Fibroblast of mammary gland (primary cell): ENCODE results near the gene BABAM1.

Experiments used
- DNase-seq: peaks from one replicate; pipeline ENCODE4 v3.0.0-alpha.2; 2010; ENCODE audit warnings: low read depth
- H3K4me3 ChIP-seq: 2 replicates; pipeline ENCODE4 v1.5.1; 2011; ENCODE audit warnings: low read depth, mild to moderate bottlenecking, low read length, moderate library complexity; ENCODE audit not compliant: control insufficient read depth
- TF ChIP-seq, protein P1 (sequence below): conservative IDR thresholded peaks from 2 replicates; pipeline ENCODE4 v1.5.1; 2011; ENCODE audit warnings: low read depth, low read length, inconsistent platforms; ENCODE audit not compliant: control insufficient read depth, insufficient read depth

The BABAM1 gene

GRCh38 chr19:17229890-17230289 lies 37.4 kb upstream of the BABAM1 start:
- no peak overlapping the region for H3K4me3 ChIP-seq
- DNase-seq = no peak
- TF ChIP-seq, protein P1, sequence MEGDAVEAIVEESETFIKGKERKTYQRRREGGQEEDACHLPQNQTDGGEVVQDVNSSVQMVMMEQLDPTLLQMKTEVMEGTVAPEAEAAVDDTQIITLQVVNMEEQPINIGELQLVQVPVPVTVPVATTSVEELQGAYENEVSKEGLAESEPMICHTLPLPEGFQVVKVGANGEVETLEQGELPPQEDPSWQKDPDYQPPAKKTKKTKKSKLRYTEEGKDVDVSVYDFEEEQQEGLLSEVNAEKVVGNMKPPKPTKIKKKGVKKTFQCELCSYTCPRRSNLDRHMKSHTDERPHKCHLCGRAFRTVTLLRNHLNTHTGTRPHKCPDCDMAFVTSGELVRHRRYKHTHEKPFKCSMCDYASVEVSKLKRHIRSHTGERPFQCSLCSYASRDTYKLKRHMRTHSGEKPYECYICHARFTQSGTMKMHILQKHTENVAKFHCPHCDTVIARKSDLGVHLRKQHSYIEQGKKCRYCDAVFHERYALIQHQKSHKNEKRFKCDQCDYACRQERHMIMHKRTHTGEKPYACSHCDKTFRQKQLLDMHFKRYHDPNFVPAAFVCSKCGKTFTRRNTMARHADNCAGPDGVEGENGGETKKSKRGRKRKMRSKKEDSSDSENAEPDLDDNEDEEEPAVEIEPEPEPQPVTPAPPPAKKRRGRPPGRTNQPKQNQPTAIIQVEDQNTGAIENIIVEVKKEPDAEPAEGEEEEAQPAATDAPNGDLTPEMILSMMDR = no peak

DNA sequence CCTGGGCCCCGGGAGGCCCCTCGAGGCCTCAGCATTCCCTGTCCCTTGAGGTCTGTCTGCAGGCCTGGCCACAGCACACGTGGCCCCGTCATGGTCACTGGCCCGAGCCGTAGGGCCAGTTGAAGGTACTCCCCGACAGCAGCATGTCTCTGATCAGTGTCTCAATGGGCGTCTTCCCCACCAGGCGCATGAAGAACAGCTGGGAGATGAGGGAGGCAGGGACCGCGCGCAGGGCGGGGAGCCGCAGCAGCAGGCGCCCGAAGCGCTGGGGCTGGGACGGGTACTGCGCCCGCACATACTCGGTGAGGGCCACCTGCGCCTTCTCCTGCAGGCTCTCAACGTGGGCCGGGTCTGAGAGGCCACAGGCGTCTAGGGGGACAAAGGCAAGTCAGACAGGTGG lies 35.0 kb upstream of the BABAM1 start:
- TF ChIP-seq, protein P1 = no peak
- H3K4me3 ChIP-seq = no peak overlapping the region
- DNase-seq = no peak

GRCh38 chr19:17234911-17235299 lies 32.3 kb upstream of the BABAM1 start:
- H3K4me3 ChIP-seq = peak overlapping the region; percentile 56
- TF ChIP-seq, protein P1 = no peak
- DNase-seq = peak; percentile 48

- DNase-seq = peak; percentile 66
- H3K4me3 ChIP-seq = peak overlapping the region; percentile 56
- TF ChIP-seq, protein P1 = peak; percentile 20
Measured at GRCh38 chr19:17235300-17235970, 31.8 kb upstream of the BABAM1 start.

DNA sequence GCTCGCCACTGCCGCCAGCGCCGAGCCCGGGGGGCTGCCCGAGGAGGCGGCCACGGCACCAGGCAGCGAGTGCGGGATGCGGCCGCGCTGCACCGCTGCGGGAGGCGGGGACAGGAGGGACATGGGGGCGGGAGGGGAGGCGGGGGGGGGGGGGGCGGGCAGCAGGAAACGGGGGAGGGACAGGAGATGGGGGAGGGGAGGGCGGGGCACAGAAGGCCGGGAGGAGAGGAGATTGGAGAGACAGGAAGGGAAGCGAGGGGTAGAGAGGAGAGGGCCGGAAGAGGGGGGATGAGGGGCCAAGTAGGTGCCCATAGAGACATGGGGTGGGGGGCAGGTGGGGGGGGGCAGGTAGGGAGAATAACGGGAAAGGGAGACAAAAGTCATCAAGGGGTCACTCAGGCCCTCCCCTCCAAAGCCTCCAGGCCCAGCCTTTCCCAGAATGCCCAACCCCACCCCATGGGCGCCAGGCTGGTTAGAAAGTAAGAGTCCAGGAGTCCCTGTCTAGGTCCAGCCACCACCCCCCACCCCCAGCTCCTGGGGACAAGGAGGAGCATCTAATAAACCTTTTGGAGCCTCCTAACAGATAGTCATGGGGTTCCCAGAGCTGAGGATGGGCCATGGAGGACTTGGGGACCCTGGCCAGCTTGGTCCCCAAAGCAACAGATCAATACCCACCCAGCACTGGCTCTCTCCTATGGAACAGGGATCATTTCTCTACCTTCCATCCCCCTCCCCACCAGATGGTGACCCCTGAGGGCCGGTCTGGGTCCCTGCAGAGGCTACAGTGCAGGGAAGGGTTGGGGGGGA lies 31.1 kb upstream of the BABAM1 start:
- H3K4me3 ChIP-seq = peak overlapping the region; percentile 56
- DNase-seq = peak; percentile 44
- TF ChIP-seq, protein P1 = no peak

GRCh38 chr19:17236811-17237543 lies 30.3 kb upstream of the BABAM1 start:
- no peak overlapping the region for H3K4me3 ChIP-seq
- DNase-seq = no peak
- TF ChIP-seq, protein P1 = no peak
